Stomach (tissue), 4 donors: ENCODE measurements around the gene DCLRE1B.

ENCODE experiments used
- CTCF ChIP-seq, 7 experiments: fragments of 450-650 bp in 4 of 7; fragments of 200-600 bp in 3 of 7; sonication (generic) in 3 of 7; IDR thresholded peaks; one replicate each; pipeline ENCODE4 v1.5.1; 2016 to 2019; ENCODE audit warnings: antibody characterized with exemption in 7 of 7, control low read depth in 2 of 7, mild to moderate bottlenecking in 1 of 7
- POLR2A ChIP-seq, 4 donors: fragments of 450-650 bp; IDR thresholded peaks; one replicate each; pipeline ENCODE4 v1.6.1; 2016; ENCODE audit warnings: antibody characterized with exemption in 4 of 4, control low read depth in 2 of 4, mild to moderate bottlenecking in 1 of 4, moderate library complexity in 1 of 4

- TF ChIP-seq CTCF (IDR thresholded peaks at IDR 0.05): no peak
- TF ChIP-seq POLR2A (IDR thresholded peaks at IDR 0.05): no peak
Measured at GRCh38 chr1:113947388-113948107, 42.4 kb downstream of the DCLRE1B start.
